ENCODE data around the gene CNIH2.

Gene CNIH2

GRCh38 chr11:66333220-66333877, 55.4 kb downstream of the CNIH2 start:
- no peak for DNase-seq

Data from DMS 273 treated with DMSO at 0.1 percent for 48 hours (cell line).